ENCODE results near the gene ZFYVE19.
"Not testable (repeated sequence)": the region's sequence is repeated elsewhere in the genome, so short reads cannot be mapped to it uniquely, and the experiment has no call there.

The ZFYVE19 gene

GRCh38 chr15:40858706-40859105 lies 51.8 kb downstream of the ZFYVE19 start:
- no peak for TF ChIP-seq CTCF (IDR thresholded peaks at IDR 0.05; ENCODE audit: control insufficient read depth, insufficient read depth, low read depth, low read length, missing control alignments)
- DNase-seq (ENCODE audit: low read depth) = no peak
- no peak overlapping the region for H3K4me3 ChIP-seq (ENCODE audit: control insufficient read depth, low read depth, low read length)

- no peak for DNase-seq (ENCODE audit: low read depth)
- H3K4me3 ChIP-seq (ENCODE audit: control insufficient read depth, low read depth, low read length) = no peak overlapping the region
- peak; percentile 88 for TF ChIP-seq CTCF (IDR thresholded peaks at IDR 0.05; ENCODE audit: control insufficient read depth, insufficient read depth, low read depth, low read length, missing control alignments)
These were observed 52.4 kb downstream of the ZFYVE19 start for GRCh38 chr15:40859206-40859851.

GRCh38 chr15:40861147-40861546 lies 54.3 kb downstream of the ZFYVE19 start:
- H3K4me3 ChIP-seq (ENCODE audit: control insufficient read depth, low read depth, low read length); DNase-seq (ENCODE audit: low read depth): not testable (repeated sequence)

- H3K4me3 ChIP-seq (ENCODE audit: control insufficient read depth, low read depth, low read length) = no peak overlapping the region
- TF ChIP-seq CTCF (IDR thresholded peaks at IDR 0.05; ENCODE audit: control insufficient read depth, insufficient read depth, low read depth, low read length, missing control alignments) = no peak
- DNase-seq (ENCODE audit: low read depth) = no peak
These were observed 56.9 kb downstream of the ZFYVE19 start for GRCh38 chr15:40863660-40864270.

All from AG09309 (cell line).